Measurements from ENCODE around the gene CLEC2D.
"Not testable (repeated sequence)": the region's sequence is repeated elsewhere in the genome, so short reads cannot be mapped to it uniquely, and the experiment has no call there.

Gene CLEC2D

DNA sequence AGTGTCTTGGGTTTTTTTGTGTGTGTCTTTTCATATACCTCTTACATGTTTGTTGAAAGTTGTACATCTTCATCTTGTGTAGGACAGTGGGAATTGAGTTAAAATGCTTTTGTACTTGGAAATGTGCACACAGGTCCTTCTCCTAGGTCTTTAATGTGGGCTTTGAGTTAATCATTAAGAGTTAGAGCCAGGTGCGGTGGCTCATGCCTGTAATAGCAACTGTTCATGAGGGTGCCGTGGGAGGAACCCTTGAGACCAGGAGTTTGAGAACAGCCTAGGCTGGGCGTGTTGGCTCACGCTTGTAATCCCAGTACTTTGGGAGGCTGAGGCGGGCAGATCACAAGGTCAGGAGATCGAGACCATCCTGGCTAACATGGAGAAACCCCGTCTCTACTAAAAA lies 49.5 kb downstream of the CLEC2D start:
- no peak overlapping the region for H3K4me3 ChIP-seq (ENCODE audit: low read length)
- no peak for DNase-seq (ENCODE audit: low read depth, low spot score)

DNA sequence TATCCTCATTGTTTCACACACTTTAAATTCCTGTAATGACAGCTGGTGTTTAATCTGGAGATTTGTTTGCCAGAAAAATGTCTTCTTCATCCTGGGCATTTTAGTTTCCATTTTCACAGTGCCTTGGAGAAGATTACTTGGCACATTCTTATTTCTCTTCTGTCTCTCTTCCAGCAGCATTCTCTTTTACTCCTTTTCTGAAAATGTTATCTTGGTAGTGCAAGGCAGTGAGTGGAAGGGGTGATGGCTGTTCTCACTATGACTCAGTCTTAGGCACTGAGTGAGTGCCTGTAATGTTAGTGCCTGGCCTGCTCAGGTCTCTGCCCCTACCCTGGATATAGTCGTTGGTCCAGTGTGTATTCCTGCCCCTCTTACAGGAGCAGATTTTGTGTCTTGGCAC lies 50.3 kb downstream of the CLEC2D start:
- no peak for DNase-seq (ENCODE audit: low read depth, low spot score)
- no peak overlapping the region for H3K4me3 ChIP-seq (ENCODE audit: low read length)

DNA sequence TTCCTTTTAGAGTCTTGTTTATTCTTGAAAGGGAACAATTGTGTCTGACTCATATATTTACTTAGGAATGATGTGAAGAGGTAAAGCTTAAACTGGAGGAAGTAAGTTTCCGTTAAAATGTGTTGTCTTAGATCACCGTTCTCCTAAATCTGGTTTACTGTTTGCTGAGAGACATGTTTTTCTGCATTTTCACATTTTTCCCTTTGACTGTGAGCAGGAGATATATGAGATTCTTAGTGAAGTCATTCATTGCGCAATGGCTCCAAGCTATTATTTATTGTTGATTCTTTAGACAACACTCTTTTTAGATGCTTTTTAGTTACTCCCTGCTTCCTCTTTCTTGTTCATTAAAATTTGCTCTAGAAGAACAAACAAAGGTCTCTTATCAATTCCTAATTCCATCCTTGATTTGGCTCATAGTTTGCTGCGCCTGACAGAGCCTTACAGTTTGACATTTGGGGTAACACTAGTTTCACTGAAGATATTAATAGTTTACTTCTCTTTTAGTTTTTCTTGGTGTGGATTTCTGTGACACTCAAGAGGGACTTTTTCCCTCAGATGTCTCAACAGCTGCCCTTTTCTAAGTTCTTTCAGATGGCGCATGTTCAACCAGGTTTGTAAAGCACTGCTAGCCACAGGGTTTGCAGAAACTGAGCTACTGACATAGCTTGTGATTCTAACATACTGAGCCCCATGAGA lies 52.0 kb downstream of the CLEC2D start:
- no peak for DNase-seq (ENCODE audit: low read depth, low spot score)
- H3K4me3 ChIP-seq (ENCODE audit: low read length), result no peak overlapping the region

DNA sequence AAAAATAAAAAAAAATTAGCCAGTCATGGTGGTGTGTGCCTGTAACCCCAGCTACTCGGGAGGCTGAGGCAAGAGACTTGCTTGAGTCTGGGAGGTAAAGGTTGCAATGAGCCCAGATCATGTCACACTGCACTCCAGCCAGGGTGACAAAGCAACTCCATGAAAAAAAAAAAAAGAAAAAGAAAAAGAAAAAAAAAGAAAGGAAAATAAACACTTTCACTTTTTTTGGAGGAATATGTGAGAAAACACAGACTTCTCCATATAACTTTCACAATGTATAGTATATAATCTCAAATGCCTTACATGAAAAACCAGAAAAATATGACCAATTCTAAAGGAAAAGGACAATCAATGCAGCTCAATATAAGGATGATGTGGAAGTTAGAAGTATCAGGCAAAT lies 54.5 kb downstream of the CLEC2D start:
- DNase-seq (ENCODE audit: low read depth, low spot score), result no peak
- no peak overlapping the region for H3K4me3 ChIP-seq (ENCODE audit: low read length)

DNA sequence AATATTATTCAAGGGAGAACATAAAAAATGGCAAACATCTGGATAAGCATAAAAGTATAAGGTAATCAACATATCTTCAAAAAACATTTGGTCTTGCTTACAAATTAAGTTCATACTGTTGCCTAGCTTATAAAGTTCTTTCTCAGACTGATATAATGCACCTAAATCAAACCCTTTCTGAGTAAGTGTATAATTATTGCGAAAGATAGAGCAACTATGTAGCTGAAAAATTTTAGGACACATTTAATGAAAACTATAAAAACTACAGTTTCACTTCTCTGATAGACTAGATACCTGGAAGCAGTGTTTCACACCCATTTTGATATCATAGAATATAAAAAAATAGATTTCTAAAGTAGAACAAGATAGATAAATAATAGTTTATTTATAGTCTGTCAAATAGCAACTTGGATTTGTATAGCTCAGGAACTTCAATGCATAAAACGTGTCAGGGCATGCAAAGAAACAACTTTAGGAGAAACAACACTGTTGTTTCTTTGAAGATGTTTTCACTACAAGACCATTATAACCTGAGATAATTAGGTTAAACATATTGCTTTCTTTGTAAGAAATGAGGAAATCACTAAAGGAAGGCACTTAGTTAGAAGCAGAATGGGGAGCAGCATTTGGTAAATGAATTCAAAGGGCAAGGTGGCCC lies 55.8 kb downstream of the CLEC2D start:
- DNase-seq (ENCODE audit: low read depth, low spot score), result no peak
- no peak overlapping the region for H3K4me3 ChIP-seq (ENCODE audit: low read length)

DNA sequence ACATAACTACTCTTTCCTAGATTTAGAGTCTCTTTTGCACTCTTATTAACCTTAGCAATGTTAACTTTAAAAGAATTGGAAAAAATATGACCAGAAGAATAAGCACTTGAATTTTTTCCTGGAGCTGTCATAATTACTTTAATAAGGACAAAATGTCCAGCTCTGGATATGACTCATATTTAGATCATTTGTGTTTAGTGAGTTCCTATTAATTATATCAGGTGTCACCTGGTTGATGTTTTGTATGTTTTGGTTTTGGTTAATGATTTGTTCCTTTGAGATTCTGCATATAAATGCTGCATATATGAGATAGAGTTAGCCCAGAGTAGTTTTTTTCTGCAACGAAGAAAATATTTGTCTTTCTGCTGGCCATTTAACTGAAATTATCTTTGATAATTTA lies 58.3 kb downstream of the CLEC2D start:
- H3K4me3 ChIP-seq (ENCODE audit: low read length), result no peak overlapping the region
- no peak for DNase-seq (ENCODE audit: low read depth, low spot score)

DNA sequence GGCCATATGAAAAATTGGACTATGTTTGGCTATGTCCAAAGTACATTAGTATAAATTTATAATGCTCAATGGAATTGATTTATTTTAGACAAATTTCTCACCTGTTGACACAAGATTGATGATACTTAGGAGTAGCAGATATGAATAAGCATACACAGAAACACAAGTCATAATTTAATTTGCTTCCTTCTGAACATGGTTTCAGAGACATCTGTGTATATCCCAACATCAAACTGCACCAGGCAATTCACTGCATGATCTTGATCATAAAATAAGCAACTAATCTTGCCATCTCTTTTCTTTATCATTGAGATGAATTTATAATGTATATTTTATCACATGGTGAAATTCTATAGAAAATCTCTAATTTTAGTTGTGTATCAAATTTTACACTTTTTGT lies 59.6 kb downstream of the CLEC2D start:
- DNase-seq (ENCODE audit: low read depth, low spot score), result no peak
- H3K4me3 ChIP-seq (ENCODE audit: low read length), result no peak overlapping the region

DNA sequence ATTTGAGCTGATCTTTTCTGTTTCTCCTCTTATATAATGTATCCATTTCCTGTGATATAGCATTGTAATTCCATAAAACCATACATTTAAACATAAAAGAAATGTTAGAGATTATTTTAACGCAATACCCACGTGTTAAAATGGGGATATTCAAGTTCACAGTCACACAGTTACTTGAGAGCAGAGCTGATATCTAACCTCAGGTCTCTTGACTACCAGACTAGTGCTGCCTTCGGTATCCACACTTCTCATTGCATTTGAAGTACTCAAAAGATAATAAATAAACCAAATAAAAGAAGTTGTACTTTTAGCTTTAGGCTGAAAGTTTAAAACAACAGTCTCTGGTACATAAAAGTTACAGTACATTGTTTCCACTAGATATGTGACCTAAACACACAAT lies 60.5 kb downstream of the CLEC2D start:
- DNase-seq (ENCODE audit: low read depth, low spot score), result no peak
- no peak overlapping the region for H3K4me3 ChIP-seq (ENCODE audit: low read length)

DNA sequence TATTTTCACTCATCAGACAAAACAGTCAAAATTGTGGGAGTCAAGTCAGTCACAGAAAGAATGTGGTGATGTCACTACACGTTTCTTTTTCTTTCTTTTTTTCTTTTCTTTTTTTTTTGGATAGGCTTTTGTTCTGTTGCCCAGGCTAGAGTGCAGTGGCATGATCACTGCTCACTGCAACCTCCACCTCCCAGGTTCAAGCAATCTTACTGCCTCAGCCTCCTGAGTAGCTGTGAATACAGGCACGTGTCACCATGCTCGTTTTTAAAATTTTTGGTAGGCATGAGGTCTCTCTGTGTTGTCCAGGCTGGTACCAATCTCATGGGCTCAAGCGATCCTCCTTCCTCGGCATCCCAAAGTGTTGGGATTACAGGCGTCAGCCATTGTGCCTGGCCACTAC lies 61.1 kb downstream of the CLEC2D start:
- no peak for DNase-seq (ENCODE audit: low read depth, low spot score)
- H3K4me3 ChIP-seq (ENCODE audit: low read length), result no peak overlapping the region

DNA sequence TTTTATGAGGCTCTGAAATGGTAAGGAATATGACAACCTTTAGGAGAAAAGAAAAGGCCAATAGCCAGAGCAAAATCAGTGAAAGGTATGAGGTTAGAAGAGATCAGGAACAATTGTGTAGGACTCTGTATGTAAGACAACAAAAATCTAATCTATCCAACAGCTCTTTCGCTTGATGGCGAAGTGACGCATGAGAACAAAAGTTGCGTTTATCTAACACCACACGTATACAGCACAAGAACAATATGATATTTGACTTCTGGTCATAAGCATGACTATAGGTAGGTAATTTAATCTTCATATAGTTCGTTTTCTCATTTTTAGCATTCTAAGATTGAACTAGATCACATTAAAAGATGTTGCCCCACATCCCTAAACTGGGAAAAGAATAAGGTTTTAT lies 61.9 kb downstream of the CLEC2D start:
- H3K4me3 ChIP-seq (ENCODE audit: low read length), result no peak overlapping the region
- no peak for DNase-seq (ENCODE audit: low read depth, low spot score)

DNA sequence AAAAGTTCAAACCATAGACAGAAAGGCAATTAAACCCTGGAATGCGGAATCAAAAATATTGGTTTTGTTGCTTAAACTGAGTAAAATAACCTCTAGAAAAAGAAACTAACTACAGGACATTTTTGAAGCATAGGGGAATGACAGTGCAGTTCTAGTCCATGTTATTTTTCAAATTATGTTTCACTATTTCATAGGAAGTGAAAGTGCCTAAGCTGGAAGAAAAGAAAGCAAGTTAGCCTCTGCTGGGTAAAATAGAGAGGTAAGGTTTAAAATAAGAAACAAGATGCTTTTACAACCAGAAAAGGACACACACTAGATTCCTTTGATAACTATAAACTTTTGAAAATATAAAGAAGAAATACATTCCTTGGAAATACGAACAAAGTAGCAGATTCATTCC lies 62.3 kb downstream of the CLEC2D start:
- H3K4me3 ChIP-seq (ENCODE audit: low read length), result no peak overlapping the region
- DNase-seq (ENCODE audit: low read depth, low spot score), result no peak

DNA sequence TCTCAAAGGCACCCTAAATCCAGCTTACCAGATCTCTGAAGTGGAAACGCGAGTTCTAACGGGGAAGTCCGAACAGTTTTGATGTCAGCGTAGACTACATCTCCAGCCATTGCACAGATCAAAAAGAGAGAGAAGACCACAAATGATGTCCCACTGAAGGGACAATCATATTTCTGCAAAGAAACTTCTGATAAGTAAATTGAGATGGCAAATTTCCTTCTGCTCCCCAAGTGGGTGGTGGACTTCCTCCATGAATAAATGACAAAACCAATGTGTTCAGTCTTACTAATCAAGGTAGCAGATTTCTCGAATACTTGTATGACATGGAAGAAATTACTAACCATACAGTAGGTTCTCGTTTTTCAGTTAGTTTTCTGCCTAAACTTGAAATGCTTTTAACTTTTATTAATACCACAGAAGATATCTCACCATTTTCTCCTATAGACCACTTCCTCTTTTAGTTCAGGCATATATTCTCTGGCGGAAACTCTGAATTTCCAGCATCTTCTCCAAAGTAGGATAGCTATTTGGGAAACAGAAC lies 63.5 kb downstream of the CLEC2D start, which contains the start of gene CLECL1:
CLECL1 (minus strand) TSS at position 177 of the 541 bp plus-strand sequence.
- no peak for DNase-seq (ENCODE audit: low read depth, low spot score)
- no peak within 1 kb of the TSS for H3K4me3 ChIP-seq (ENCODE audit: low read length)

DNA sequence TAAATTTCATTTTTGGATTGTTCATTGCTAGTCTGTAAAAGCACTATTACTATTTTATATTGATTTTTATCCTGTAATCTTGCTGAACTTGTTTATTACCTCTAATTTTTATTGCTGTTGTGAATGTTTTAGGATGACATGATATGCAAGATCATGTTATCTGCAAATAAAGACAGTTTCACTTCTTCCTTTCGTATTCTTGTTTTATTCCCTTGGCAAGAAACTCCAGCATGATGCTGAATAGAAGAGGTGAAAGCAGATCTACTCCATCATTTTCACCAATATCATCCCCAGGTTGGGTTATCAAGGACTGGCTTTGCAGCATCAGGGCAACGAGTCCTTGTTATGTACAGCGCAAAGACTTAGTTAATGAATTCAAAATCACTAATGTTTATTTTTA lies 66.1 kb downstream of the CLEC2D start:
- no peak overlapping the region for H3K4me3 ChIP-seq (ENCODE audit: low read length)
- no peak for DNase-seq (ENCODE audit: low read depth, low spot score)

DNA sequence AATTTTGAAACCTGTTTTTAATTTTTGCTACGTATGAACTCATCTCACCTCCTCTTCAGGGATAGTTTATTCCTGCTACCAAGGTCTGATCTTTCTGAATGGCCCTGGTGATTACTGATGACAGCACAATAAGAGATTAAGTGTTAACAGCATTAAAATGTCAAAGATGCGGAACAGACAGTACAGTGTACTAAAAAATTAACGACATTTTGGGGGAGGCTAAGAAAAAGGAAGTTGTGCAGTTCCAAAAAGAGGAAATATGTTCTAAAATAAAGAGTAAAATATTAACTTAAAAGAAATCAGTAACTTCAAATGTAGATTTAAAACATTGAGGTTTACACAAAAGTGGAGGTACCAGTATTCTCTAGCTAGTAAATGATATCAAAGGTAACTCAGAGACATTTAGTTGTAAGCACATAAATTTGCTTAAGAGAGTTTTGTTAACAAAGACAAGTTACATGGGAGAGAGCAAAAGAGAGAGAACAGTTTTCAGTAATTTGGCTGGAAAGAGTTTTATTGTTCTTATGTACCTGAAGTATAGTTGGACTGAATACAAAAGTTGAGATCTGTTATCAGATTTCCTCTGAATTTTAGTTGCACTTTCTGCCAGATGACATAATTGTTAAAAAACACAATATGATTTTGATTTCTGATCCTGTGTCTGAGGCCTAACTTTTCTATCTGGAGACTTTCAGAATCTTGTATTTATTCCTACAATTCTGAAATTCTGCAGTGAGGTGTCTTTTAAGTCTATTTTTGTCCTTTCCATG lies 67.6 kb downstream of the CLEC2D start:
- H3K4me3 ChIP-seq (ENCODE audit: low read length), result no peak overlapping the region
- DNase-seq (ENCODE audit: low read depth, low spot score), result no peak

DNA sequence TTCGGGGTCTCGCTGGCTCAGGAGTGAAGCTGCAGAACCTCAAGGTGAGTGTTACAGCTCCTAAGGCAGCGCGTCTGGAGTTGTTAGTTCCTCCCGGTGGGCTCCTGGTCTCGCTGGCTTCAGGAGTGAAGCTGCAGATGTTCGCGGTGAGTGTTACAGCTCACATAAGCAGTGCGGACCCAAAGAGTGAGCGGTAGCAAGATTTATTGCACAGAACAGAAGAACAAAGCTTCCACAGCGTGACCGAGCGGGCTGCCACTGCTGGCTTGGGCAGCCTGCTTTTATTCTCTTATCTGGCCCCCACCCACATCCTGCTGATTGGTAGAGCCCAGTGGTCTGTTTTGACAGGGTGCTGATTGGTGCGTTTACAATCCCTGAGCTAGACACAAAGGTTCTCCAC lies 69.4 kb downstream of the CLEC2D start:
- DNase-seq (ENCODE audit: low read depth, low spot score); H3K4me3 ChIP-seq (ENCODE audit: low read length): not testable (repeated sequence)

DNA sequence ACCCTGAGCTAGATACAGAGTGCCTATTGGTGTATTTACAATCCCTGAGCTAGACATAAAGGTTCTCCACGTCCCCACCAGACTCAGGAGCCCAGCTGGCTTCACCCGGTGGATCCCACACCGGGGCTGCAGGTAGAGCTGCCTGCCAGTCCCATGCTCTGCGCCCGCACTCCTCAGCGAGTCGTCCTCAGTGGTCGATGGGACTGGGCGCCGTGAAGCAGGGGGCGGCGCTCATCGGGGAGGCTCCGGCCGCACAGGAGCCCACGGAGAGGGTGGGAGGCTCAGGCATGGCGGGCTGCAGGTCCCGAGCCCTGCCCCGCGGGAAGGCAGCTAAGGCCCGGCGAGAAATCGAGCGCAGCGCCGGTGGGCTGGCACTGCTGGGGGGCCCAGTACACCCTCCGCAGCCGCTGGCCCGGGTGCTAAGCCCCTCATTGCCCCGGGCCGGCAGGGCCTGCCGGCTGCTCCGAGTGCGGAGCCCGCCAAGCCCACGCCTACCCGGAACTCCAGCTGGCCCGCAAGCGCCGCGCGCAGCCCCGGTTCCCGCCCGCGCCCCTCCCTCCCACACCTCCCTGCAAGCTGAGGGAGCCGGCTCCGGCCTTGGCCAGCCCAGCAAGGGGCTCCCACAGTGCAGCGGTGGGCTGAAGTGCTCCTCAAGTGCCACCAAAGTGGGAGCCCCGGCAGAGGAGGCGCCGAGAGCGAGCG lies 70.0 kb downstream of the CLEC2D start:
- H3K4me3 ChIP-seq (ENCODE audit: low read length); DNase-seq (ENCODE audit: low read depth, low spot score): not testable (repeated sequence)

DNA sequence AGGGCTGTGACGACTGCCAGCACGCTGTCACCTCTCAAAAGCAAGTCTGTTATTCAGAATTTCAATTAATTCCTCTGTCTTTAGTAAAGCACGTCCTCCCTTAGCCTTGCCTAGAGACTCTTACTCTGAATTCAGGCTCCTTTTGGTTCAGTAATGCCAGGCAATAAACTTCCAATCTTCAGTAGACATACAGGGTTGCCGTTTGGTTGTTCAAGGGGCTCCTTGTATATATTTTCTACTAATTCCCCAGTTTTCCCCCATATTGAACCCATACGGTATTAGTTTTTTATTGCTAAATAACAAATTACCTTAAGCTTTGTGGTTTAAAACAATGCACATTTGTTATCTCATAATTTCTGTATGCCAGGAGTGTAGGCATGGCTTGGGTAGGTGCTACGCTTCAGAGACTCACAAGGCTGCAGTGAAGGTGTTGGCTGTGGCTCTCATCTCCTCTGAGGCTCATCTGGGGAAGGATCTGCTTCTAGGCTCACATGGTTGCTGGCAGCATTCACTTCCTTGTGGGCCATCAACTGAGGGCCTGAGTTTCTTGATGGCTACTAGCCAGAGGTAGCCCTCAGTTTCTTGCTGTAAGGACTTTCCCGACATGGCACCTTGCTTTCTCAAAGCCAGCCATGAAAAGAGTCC lies 70.7 kb downstream of the CLEC2D start:
- H3K4me3 ChIP-seq (ENCODE audit: low read length), result no peak overlapping the region
- no peak for DNase-seq (ENCODE audit: low read depth, low spot score)

DNA sequence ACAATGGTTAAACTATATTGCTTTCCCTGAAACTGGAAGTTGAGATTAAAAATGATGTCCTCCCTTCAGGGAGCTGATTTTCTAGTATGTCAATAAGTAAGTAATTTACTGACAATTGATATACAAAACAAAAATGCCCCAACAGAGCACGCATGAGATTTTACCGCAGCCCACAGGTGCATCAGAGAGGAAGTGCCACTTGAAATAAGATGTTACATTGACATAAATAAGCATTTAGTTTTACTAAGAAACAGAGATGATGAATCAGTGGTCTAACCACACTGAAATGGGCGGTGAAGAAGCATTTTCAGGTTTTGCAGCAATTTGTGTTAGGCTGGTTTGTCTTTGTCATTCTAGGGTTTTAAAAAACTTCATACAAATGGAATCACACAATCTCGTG lies 72.2 kb downstream of the CLEC2D start:
- H3K4me3 ChIP-seq (ENCODE audit: low read length), result no peak overlapping the region
- peak; percentile 75 for DNase-seq (ENCODE audit: low read depth, low spot score)

DNA sequence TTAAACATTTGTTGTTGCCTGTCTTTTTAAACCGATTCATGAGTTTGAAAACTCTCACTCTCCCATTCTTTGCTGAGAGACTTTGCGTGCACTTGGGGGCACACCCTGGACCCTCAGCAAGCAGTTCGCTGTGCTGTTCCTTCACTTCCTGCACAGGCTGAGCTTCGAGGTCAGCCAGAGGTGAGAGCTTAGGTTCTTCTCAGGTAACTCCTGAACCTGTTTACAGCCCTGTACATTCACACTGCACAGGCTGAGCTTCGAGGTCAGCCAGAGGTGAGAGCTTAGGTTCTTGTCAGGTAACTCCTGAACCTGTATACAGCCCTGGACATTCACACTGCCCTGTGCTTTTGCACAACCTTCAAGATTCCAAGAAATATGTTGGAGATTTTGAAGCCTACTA lies 73.1 kb downstream of the CLEC2D start:
- DNase-seq (ENCODE audit: low read depth, low spot score), result no peak
- H3K4me3 ChIP-seq (ENCODE audit: low read length), result no peak overlapping the region

All from Jurkat, Clone E6-1 (cell line).